Measurements from ENCODE around the gene RAB28. TPM values are rescaled to one million over a fixed set of nuclear protein-coding genes. Genes with fewer than 3 reads are reported as not detected.

RAB28 gene
- total and polyA plus RNA-seq, 9 of the 15 experiments (the other 6 are each of a cell fraction or from before 2014, with no cell fraction given) = 6.7 to 40.4 (median 23.0) TPM

- TF ChIP-seq ATF6 (CRISPR knock-in tag; IDR thresholded peaks at IDR 0.05) (no peak), TSC22D4 (tag; IDR thresholded peaks at IDR 0.05) (no peak), CBFA2T2 (conservative IDR thresholded peaks at IDR 0.05) (peak; percentile 76), PBX2 (CRISPR knock-in tag; IDR thresholded peaks at IDR 0.05; ENCODE audit: low read depth) (no peak), PBX2 (tag; conservative IDR thresholded peaks at IDR 0.05; ENCODE audit: low read depth) (no peak), MECOM (CRISPR knock-in tag; IDR thresholded peaks at IDR 0.05) (no peak), GATA2 (CRISPR knock-in tag; IDR thresholded peaks at IDR 0.05) (no peak), U2AF1 (optimal IDR thresholded peaks at IDR 0.05; ENCODE audit: low read depth, low read length) (no peak), HDAC1 (IDR thresholded peaks at IDR 0.05) (0 out of 4 replicates have a peak, but pooled peaks of 1 of the 2 experiments have one; percentile 46), CTCF (IDR thresholded peaks at IDR 0.05 in 2 of 3, conservative IDR thresholded peaks at IDR 0.05 in 1 of 3; ENCODE audit: insufficient read depth in 2 of 3, low read depth in 1 of 3, low read length in 3 of 3) (no peak), HCFC1 (IDR thresholded peaks at IDR 0.05; ENCODE audit: low read depth, low read length) (no peak), E2F6 (IDR thresholded peaks at IDR 0.05; ENCODE audit: borderline replicate concordance in 1 of 2, extremely low read depth in 1 of 2, insufficient read depth in 1 of 2, insufficient read length in 1 of 2, low read depth in 1 of 2, low read length in 1 of 2, poor library complexity in 1 of 2, severe bottlenecking in 1 of 2) (no peak), MAFF (IDR thresholded peaks at IDR 0.05; ENCODE audit: low read length) (no peak), TEAD4 (IDR thresholded peaks at IDR 0.05; ENCODE audit: low read length) (peak; percentile 87), TEAD4 (CRISPR knock-in tag; IDR thresholded peaks at IDR 0.05; ENCODE audit: borderline replicate concordance) (no peak), SOX6 (IDR thresholded peaks at IDR 0.05) (0 out of 2 replicates have a peak, but pooled peaks have one; percentile 34), TARDBP (IDR thresholded peaks at IDR 0.05) (no peak), TEAD2 (tag; IDR thresholded peaks at IDR 0.05) (no peak), ZBTB12 (CRISPR knock-in tag; IDR thresholded peaks at IDR 0.05) (no peak), ZNF76 (CRISPR knock-in tag; IDR thresholded peaks at IDR 0.05; ENCODE audit: borderline replicate concordance) (no peak), RCOR1 (IDR thresholded peaks at IDR 0.05; ENCODE audit: borderline replicate concordance in 1 of 2, low read depth in 2 of 2, low read length in 2 of 2) (peak in 1 of 2 experiments; percentile 93; a peak in 3 of 4 replicates)
Measured at GRCh38 chr4:13496605-13497004, 12.5 kb upstream of the RAB28 start (continued).
